ENCODE data around the gene ZNF436.

Gene ZNF436

GRCh38 chr1:23369335-23370013 is at the start of gene ZNF436:
Gene ZNF436 (minus strand): TSS chr1:23369836. CDS start chr1:23368005, 1,831 bp downstream.
- peak; percentile 61 for DNase-seq (ENCODE audit: low spot score)

- no peak for DNase-seq (ENCODE audit: low spot score)
These were observed 49.5 kb upstream of the ZNF436 start for GRCh38 chr1:23419180-23419579.

- no peak for DNase-seq (ENCODE audit: low spot score)
These were observed 47.9 kb upstream of the ZNF436 start for GRCh38 chr1:23417570-23417969.

GRCh38 chr1:23416964-23417363 is 47.3 kb upstream of the ZNF436 start:
- DNase-seq (ENCODE audit: low spot score): no peak

GRCh38 chr1:23408797-23409290 is 39.2 kb upstream of the ZNF436 start:
- DNase-seq (ENCODE audit: low spot score): no peak

GRCh38 chr1:23407016-23407630 is 37.5 kb upstream of the ZNF436 start:
- no peak for DNase-seq (ENCODE audit: low spot score)

GRCh38 chr1:23405946-23406345 is 36.3 kb upstream of the ZNF436 start:
- no peak for DNase-seq (ENCODE audit: low spot score)

GRCh38 chr1:23403735-23404486 is 34.3 kb upstream of the ZNF436 start:
- peak; percentile 89 for DNase-seq (ENCODE audit: low spot score)

- no peak for DNase-seq (ENCODE audit: low spot score)
These were observed 33.7 kb upstream of the ZNF436 start for GRCh38 chr1:23403355-23403734.

- no peak for DNase-seq (ENCODE audit: low spot score)
These were observed 33.4 kb upstream of the ZNF436 start for GRCh38 chr1:23403038-23403336.

- DNase-seq (ENCODE audit: low spot score): no peak
These were observed 32.8 kb upstream of the ZNF436 start for GRCh38 chr1:23402286-23403037.

GRCh38 chr1:23401313-23401712 is 31.7 kb upstream of the ZNF436 start:
- DNase-seq (ENCODE audit: low spot score): no peak

- no peak for DNase-seq (ENCODE audit: low spot score)
These were observed 30.9 kb upstream of the ZNF436 start for GRCh38 chr1:23400324-23401114.

GRCh38 chr1:23399229-23399628 is 29.6 kb upstream of the ZNF436 start:
- DNase-seq (ENCODE audit: low spot score): no peak

GRCh38 chr1:23397908-23398307 is 28.3 kb upstream of the ZNF436 start:
- no peak for DNase-seq (ENCODE audit: low spot score)

- DNase-seq (ENCODE audit: low spot score): no peak
These were observed 26.7 kb upstream of the ZNF436 start for GRCh38 chr1:23396380-23396779.

GRCh38 chr1:23395849-23396248 is 26.2 kb upstream of the ZNF436 start:
- DNase-seq (ENCODE audit: low spot score): no peak

GRCh38 chr1:23395154-23395724 is 25.6 kb upstream of the ZNF436 start:
- DNase-seq (ENCODE audit: low spot score): no peak

- no peak for DNase-seq (ENCODE audit: low spot score)
These were observed 25.0 kb upstream of the ZNF436 start for GRCh38 chr1:23394684-23395083.

GRCh38 chr1:23394181-23394580 is 24.5 kb upstream of the ZNF436 start:
- DNase-seq (ENCODE audit: low spot score): no peak

GRCh38 chr1:23393706-23394105 is 24.1 kb upstream of the ZNF436 start:
- DNase-seq (ENCODE audit: low spot score): no peak
